Measurements from ENCODE around the gene FRYL. TPM values are rescaled to one million over a fixed set of nuclear protein-coding genes. Genes with fewer than 3 reads are reported as not detected.
"Not testable (repeated sequence)": the region's sequence is repeated elsewhere in the genome, so short reads cannot be mapped to it uniquely, and the experiment has no call there.

Gene FRYL
- total RNA-seq = 100 to 1,000 TPM in 4 of 5 experiments, 10 to 100 TPM in 1; 89.5 to 126 (median 112) TPM
- 10 to 100 TPM; 25.4 to 44.1 TPM for polyA plus RNA-seq
- 242 reads per million, percentile 94 among the genes with 10 or more reads in this experiment for total RNA-seq

- Histone ChIP-seq H3K4me3 (ENCODE audit: low read length) (peak within 1 kb of the TSS; percentile 80), H3K36me3 (ENCODE audit: control insufficient read depth in 2 of 3, insufficient read depth in 3 of 3, low read length in 3 of 3) (peaks cover 0 to 4% (median 0%) of the 10 kb centered on the region in 3 experiments), H3K4me1 (ENCODE audit: control insufficient read depth in 2 of 2, insufficient read depth in 2 of 2, low read length in 2 of 2) (peaks cover 17 to 23% of the 10 kb centered on the region in 2 donors), H3K27ac (ENCODE audit: low read depth, low read length) (peak within 1 kb of the TSS; percentile 89), H3K9me3 (ENCODE audit: control insufficient read depth in 2 of 3, low read length in 3 of 3) (no peaks in the 10 kb centered on the region), H3K27me3 (ENCODE audit: control insufficient read depth in 2 of 2, insufficient read depth in 2 of 2, low read length in 2 of 2) (no peaks in the 10 kb centered on the region)
- Mint-ChIP-seq H3K27ac (peak within 1 kb of the TSS; percentile 76 to 96 (median 88)), H3K36me3 (no peaks in the 10 kb centered on the region), H3K4me3 (peak within 1 kb of the TSS; percentile 76 to 96 (median 92)), H3K9me3 (peaks cover 0 to 1% (median 0%) of the 10 kb centered on the region in 11 donors), H3K27me3 (no peaks in the 10 kb centered on the region), H3K4me1 (peaks cover 34 to 48% (median 46%) of the 10 kb centered on the region in 7 donors)
- POLR2A ChIA-PET = interaction anchor here (0.6 to 2.0 kb wide), 13 partner anchors 10 to 441 kb away, joined by 3 to 23 read pairs (median 3); partner anchors contain the start of genes OCIAD1, OCIAD2 and SLAIN2
- intact Hi-C loops (cut with micrococcal nuclease) = loop anchor here (1.0 to 10.0 kb wide), 16 partner anchors 27 to 1317 kb away; partner anchors contain the start of genes NFXL1 (in 2 of the 2), OCIAD1 (in 2 of the 2), OCIAD2 (in 2 of the 2) and SLAIN2 (in 2 of the 2)
- CTCF ChIA-PET = interaction anchor here (0.7 to 4.3 kb wide), 2 partner anchors 202 to 205 kb away, joined by 3 to 23 read pairs; no protein-coding TSS in a partner anchor
- ATAC-seq = peak; percentile 92
- DNase-seq = peak; percentile 87 to 99 (median 98)
These were observed at the start of gene FRYL for GRCh38 chr4:48779998-48780864. Gene FRYL (minus strand): TSS chr4:48780279. CDS start chr4:48634410, 145,869 bp downstream.

DNA sequence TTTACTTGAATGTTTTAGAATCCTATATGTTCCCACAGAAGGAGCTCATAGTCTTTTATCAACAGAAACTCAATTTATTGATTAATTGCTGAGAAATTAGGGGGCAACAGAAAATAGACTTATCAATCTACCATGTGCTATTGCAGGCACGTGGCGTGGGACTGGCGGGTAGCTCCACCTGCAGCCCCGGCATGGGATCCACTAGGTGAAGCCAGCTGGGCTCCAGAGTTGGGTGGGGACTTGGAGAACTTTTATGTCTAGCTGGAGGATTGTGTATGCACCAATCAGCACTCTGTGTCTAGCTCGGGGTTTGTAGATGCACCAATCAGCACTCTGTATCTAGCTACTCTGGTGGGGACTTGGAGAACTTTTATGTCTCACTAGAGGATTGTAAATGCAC is 47.5 kb upstream of the FRYL start:
- Mint-ChIP-seq H3K36me3 (peaks cover 0 to 7% (median 0%) of the 10 kb centered on the region in 5 donors), H3K4me1 (peaks cover 9 to 32% (median 29%) of the 10 kb centered on the region in 7 donors), H3K4me3 (no peak overlapping the region), H3K9me3 (peaks cover 0 to 15% (median 0%) of the 10 kb centered on the region in 11 donors), H3K27ac (no peak overlapping the region), H3K27me3 (peaks cover 0 to 5% (median 4%) of the 10 kb centered on the region in 5 donors)
- ATAC-seq = no peak
- ChIA-PET POLR2A (interaction anchor here (0.6 to 1.8 kb wide), 2 partner anchors 25 to 47 kb away, joined by 3 to 4 read pairs; partner anchors contain the start of gene FRYL), CTCF (interaction anchor here (0.6 kb wide), 1 partner anchor 44 kb away, joined by 3 read pairs; no protein-coding TSS in a partner anchor)
- no peak overlapping the region for H3K4me3 ChIP-seq (ENCODE audit: low read length)
- intact Hi-C loops (cut with micrococcal nuclease) = no loop called here
- H3K27me3 ChIP-seq (ENCODE audit: control insufficient read depth in 2 of 2, insufficient read depth in 2 of 2, low read length in 2 of 2) = no peaks in the 10 kb centered on the region
- DNase-seq = no peak
- peaks cover 7 to 10% of the 10 kb centered on the region in 2 donors for H3K4me1 ChIP-seq (ENCODE audit: control insufficient read depth in 2 of 2, insufficient read depth in 2 of 2, low read length in 2 of 2)
- no peaks in the 10 kb centered on the region for H3K9me3 ChIP-seq (ENCODE audit: control insufficient read depth in 2 of 3, low read length in 3 of 3)
- H3K36me3 ChIP-seq (ENCODE audit: control insufficient read depth in 2 of 3, insufficient read depth in 3 of 3, low read length in 3 of 3) = no peaks in the 10 kb centered on the region
- no peak overlapping the region for H3K27ac ChIP-seq (ENCODE audit: low read depth, low read length)

GRCh38 chr4:48821431-48821830 is 41.4 kb upstream of the FRYL start:
- H3K36me3 Mint-ChIP-seq; H3K27ac ChIP-seq (ENCODE audit: low read depth, low read length); H3K9me3 ChIP-seq (ENCODE audit: control insufficient read depth in 2 of 3, low read length in 3 of 3); H3K4me1 Mint-ChIP-seq; intact Hi-C loops (cut with micrococcal nuclease); H3K27ac Mint-ChIP-seq; H3K4me3 Mint-ChIP-seq; H3K4me1 ChIP-seq (ENCODE audit: control insufficient read depth in 2 of 2, insufficient read depth in 2 of 2, low read length in 2 of 2); H3K36me3 ChIP-seq (ENCODE audit: control insufficient read depth in 2 of 3, insufficient read depth in 3 of 3, low read length in 3 of 3); CTCF ChIA-PET; ATAC-seq; H3K9me3 Mint-ChIP-seq; H3K4me3 ChIP-seq (ENCODE audit: low read length); POLR2A ChIA-PET; H3K27me3 ChIP-seq (ENCODE audit: control insufficient read depth in 2 of 2, insufficient read depth in 2 of 2, low read length in 2 of 2); DNase-seq: not testable (repeated sequence)
- H3K27me3 Mint-ChIP-seq = peaks cover 0 to 42% (median 0%) of the 10 kb centered on the region in 5 donors

- CTCF ChIA-PET = no interaction called here
- H3K36me3 ChIP-seq (ENCODE audit: control insufficient read depth in 2 of 3, insufficient read depth in 3 of 3, low read length in 3 of 3) = no peaks in the 10 kb centered on the region
- no peak overlapping the region for H3K4me3 ChIP-seq (ENCODE audit: low read length)
- POLR2A ChIA-PET = interaction anchor here (1.3 kb wide), 1 partner anchor 14 kb away, joined by 4 read pairs; the partner anchor contains the start of gene OCIAD1
- peaks cover 0 to 5% (median 0%) of the 10 kb centered on the region in 11 donors for H3K9me3 Mint-ChIP-seq
- no peak overlapping the region for H3K27ac ChIP-seq (ENCODE audit: low read depth, low read length)
- peaks cover 0 to 30% (median 4%) of the 10 kb centered on the region in 5 donors for H3K27me3 Mint-ChIP-seq
- H3K36me3 Mint-ChIP-seq = peaks cover 0 to 3% (median 0%) of the 10 kb centered on the region in 5 donors
- no peak overlapping the region for H3K4me3 Mint-ChIP-seq
- peaks cover 0 to 8% (median 2%) of the 10 kb centered on the region in 7 donors for H3K4me1 Mint-ChIP-seq
- H3K9me3 ChIP-seq (ENCODE audit: control insufficient read depth in 2 of 3, low read length in 3 of 3) = no peaks in the 10 kb centered on the region
- ATAC-seq = no peak
- intact Hi-C loops (cut with micrococcal nuclease) = no loop called here
- H3K27me3 ChIP-seq (ENCODE audit: control insufficient read depth in 2 of 2, insufficient read depth in 2 of 2, low read length in 2 of 2) = no peaks in the 10 kb centered on the region
- no peak for DNase-seq
- no peaks in the 10 kb centered on the region for H3K4me1 ChIP-seq (ENCODE audit: control insufficient read depth in 2 of 2, insufficient read depth in 2 of 2, low read length in 2 of 2)
- no peak overlapping the region for H3K27ac Mint-ChIP-seq
These were observed 36.9 kb upstream of the FRYL start for GRCh38 chr4:48816971-48817370.

GRCh38 chr4:48816297-48816696 is 36.2 kb upstream of the FRYL start:
- H3K27me3 ChIP-seq (ENCODE audit: control insufficient read depth in 2 of 2, insufficient read depth in 2 of 2, low read length in 2 of 2); H3K9me3 Mint-ChIP-seq; ATAC-seq; H3K4me3 ChIP-seq (ENCODE audit: low read length); H3K27ac Mint-ChIP-seq; intact Hi-C loops (cut with micrococcal nuclease); H3K36me3 ChIP-seq (ENCODE audit: control insufficient read depth in 2 of 3, insufficient read depth in 3 of 3, low read length in 3 of 3); H3K9me3 ChIP-seq (ENCODE audit: control insufficient read depth in 2 of 3, low read length in 3 of 3); DNase-seq; H3K4me1 ChIP-seq (ENCODE audit: control insufficient read depth in 2 of 2, insufficient read depth in 2 of 2, low read length in 2 of 2); H3K36me3 Mint-ChIP-seq; H3K27ac ChIP-seq (ENCODE audit: low read depth, low read length); H3K4me3 Mint-ChIP-seq: not testable (repeated sequence)
- ChIA-PET CTCF (interaction anchor here (0.6 kb wide), 1 partner anchor 78 kb away, joined by 3 read pairs; no protein-coding TSS in a partner anchor), POLR2A (interaction anchor here (1.3 kb wide), 1 partner anchor 14 kb away, joined by 4 read pairs; the partner anchor contains the start of gene OCIAD1)
- peaks cover 0 to 11% (median 2%) of the 10 kb centered on the region in 7 donors for H3K4me1 Mint-ChIP-seq
- peaks cover 0 to 24% (median 7%) of the 10 kb centered on the region in 5 donors for H3K27me3 Mint-ChIP-seq

DNA sequence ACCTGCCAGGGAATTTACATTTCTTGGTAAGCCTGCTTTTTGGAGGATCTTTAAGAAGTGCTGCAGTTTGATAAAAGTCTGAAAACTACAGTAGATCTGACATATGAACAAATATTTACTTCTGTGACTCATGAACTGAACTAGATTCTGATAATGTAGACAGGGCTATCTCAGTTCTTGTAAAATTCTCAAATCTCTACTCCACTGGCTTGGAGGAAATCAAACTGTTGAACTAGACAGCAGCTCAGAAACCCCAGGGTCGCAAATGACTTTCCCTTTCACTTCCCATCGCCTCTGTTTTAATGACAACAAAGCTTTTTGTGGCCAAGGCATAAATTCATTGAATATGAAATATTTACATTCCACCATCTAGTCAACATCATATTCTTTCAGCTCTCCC is 35.4 kb upstream of the FRYL start:
- no peaks in the 10 kb centered on the region for H3K36me3 ChIP-seq (ENCODE audit: control insufficient read depth in 2 of 3, insufficient read depth in 3 of 3, low read length in 3 of 3)
- H3K4me1 ChIP-seq (ENCODE audit: control insufficient read depth in 2 of 2, insufficient read depth in 2 of 2, low read length in 2 of 2) = no peaks in the 10 kb centered on the region
- peaks cover 0 to 11% (median 2%) of the 10 kb centered on the region in 7 donors for H3K4me1 Mint-ChIP-seq
- ATAC-seq (no peak), DNase-seq (no peak)
- H3K27ac Mint-ChIP-seq = peak overlapping the region in 1 of 9 donors; percentile 0
- ChIA-PET CTCF (no interaction called here), POLR2A (interaction anchor here (0.6 to 0.7 kb wide), 2 partner anchors 15 to 68 kb away, joined by 3 read pairs; partner anchors contain the start of gene OCIAD1)
- no peaks in the 10 kb centered on the region for H3K27me3 ChIP-seq (ENCODE audit: control insufficient read depth in 2 of 2, insufficient read depth in 2 of 2, low read length in 2 of 2)
- peaks cover 0 to 17% (median 9%) of the 10 kb centered on the region in 5 donors for H3K27me3 Mint-ChIP-seq
- peaks cover 0 to 2% (median 0%) of the 10 kb centered on the region in 11 donors for H3K9me3 Mint-ChIP-seq
- H3K36me3 Mint-ChIP-seq = peaks cover 0 to 7% (median 0%) of the 10 kb centered on the region in 5 donors
- no peak overlapping the region for H3K4me3 ChIP-seq (ENCODE audit: low read length)
- H3K27ac ChIP-seq (ENCODE audit: low read depth, low read length) = no peak overlapping the region
- intact Hi-C loops (cut with micrococcal nuclease) = no loop called here
- no peaks in the 10 kb centered on the region for H3K9me3 ChIP-seq (ENCODE audit: control insufficient read depth in 2 of 3, low read length in 3 of 3)
- H3K4me3 Mint-ChIP-seq = peak overlapping the region in 1 of 10 donors; percentile 29

Measured in naive thymus-derived CD4-positive, alpha-beta T cell (primary cell).